ENCODE results near the gene RALGPS1.
A peak's percentile ranks its signal among the peaks of the same experiment; 100 is the strongest.

The RALGPS1 gene

GRCh38 chr9:127244609-127245601 is 330.3 kb downstream of the RALGPS1 start:
- H3K27ac ChIP-seq (ENCODE audit: low read depth in 2 of 2, low read length in 2 of 2) = peak overlapping the region; percentile 55 to 56
- H3K27me3 ChIP-seq (ENCODE audit: control insufficient read depth in 2 of 2, insufficient read depth in 2 of 2, low read length in 2 of 2) = no peaks in the 10 kb centered on the region
- no peaks in the 10 kb centered on the region for H3K36me3 ChIP-seq (ENCODE audit: control insufficient read depth in 2 of 2, insufficient read depth in 2 of 2, low read length in 2 of 2)
- H3K9me3 ChIP-seq (ENCODE audit: control insufficient read depth in 2 of 2, low read length in 2 of 2) = no peaks in the 10 kb centered on the region
- peak overlapping the region; percentile 78 to 92 for H3K4me3 ChIP-seq (ENCODE audit: low read length in 2 of 2)
- H3K9ac ChIP-seq (ENCODE audit: low read depth in 1 of 2, low read length in 2 of 2) = peak overlapping the region; percentile 66 to 77
- H3K4me1 ChIP-seq (ENCODE audit: control insufficient read depth in 2 of 2, insufficient read depth in 2 of 2, low read length in 2 of 2) = peaks cover 4 to 12% of the 10 kb centered on the region in 2 donors

- no peaks in the 10 kb centered on the region for H3K36me3 ChIP-seq (ENCODE audit: control insufficient read depth in 2 of 2, insufficient read depth in 2 of 2, low read length in 2 of 2)
- peak overlapping the region in 1 of 2 donors; percentile 36 for H3K9ac ChIP-seq (ENCODE audit: low read depth in 1 of 2, low read length in 2 of 2)
- H3K9me3 ChIP-seq (ENCODE audit: control insufficient read depth in 2 of 2, low read length in 2 of 2) = no peaks in the 10 kb centered on the region
- H3K27me3 ChIP-seq (ENCODE audit: control insufficient read depth in 2 of 2, insufficient read depth in 2 of 2, low read length in 2 of 2) = no peaks in the 10 kb centered on the region
- H3K4me3 ChIP-seq (ENCODE audit: low read length in 2 of 2) = peak overlapping the region; percentile 78 to 92
- peaks cover 4 to 12% of the 10 kb centered on the region in 2 donors for H3K4me1 ChIP-seq (ENCODE audit: control insufficient read depth in 2 of 2, insufficient read depth in 2 of 2, low read length in 2 of 2)
- no peak overlapping the region for H3K27ac ChIP-seq (ENCODE audit: low read depth in 2 of 2, low read length in 2 of 2)
Measured at GRCh38 chr9:127245637-127246164, 331.1 kb downstream of the RALGPS1 start.

- H3K9me3 ChIP-seq (ENCODE audit: control insufficient read depth in 2 of 2, low read length in 2 of 2) = no peaks in the 10 kb centered on the region
Measured at GRCh38 chr9:127248241-127248640, 333.7 kb downstream of the RALGPS1 start.

GRCh38 chr9:127249877-127250276 is 335.3 kb downstream of the RALGPS1 start:
- H3K27me3 ChIP-seq (ENCODE audit: control insufficient read depth in 2 of 2, insufficient read depth in 2 of 2, low read length in 2 of 2) = no peaks in the 10 kb centered on the region
- H3K27ac ChIP-seq (ENCODE audit: low read depth in 2 of 2, low read length in 2 of 2) = no peak overlapping the region
- H3K36me3 ChIP-seq (ENCODE audit: control insufficient read depth in 2 of 2, insufficient read depth in 2 of 2, low read length in 2 of 2) = no peaks in the 10 kb centered on the region
- H3K9ac ChIP-seq (ENCODE audit: low read depth in 1 of 2, low read length in 2 of 2) = no peak overlapping the region
- peaks cover 4 to 8% of the 10 kb centered on the region in 2 donors for H3K4me1 ChIP-seq (ENCODE audit: control insufficient read depth in 2 of 2, insufficient read depth in 2 of 2, low read length in 2 of 2)
- no peak overlapping the region for H3K4me3 ChIP-seq (ENCODE audit: low read length in 2 of 2)
- no peaks in the 10 kb centered on the region for H3K9me3 ChIP-seq (ENCODE audit: control insufficient read depth in 2 of 2, low read length in 2 of 2)

More at GRCh38 chr9:127248241-127248640, 333.7 kb downstream of the RALGPS1 start:
- Histone ChIP-seq H3K4me1 (ENCODE audit: control insufficient read depth in 2 of 2, insufficient read depth in 2 of 2, low read length in 2 of 2) (peaks cover 4 to 12% of the 10 kb centered on the region in 2 donors), H3K9ac (ENCODE audit: low read depth in 1 of 2, low read length in 2 of 2) (no peak overlapping the region), H3K27me3 (ENCODE audit: control insufficient read depth in 2 of 2, insufficient read depth in 2 of 2, low read length in 2 of 2) (no peaks in the 10 kb centered on the region), H3K27ac (ENCODE audit: low read depth in 2 of 2, low read length in 2 of 2) (no peak overlapping the region), H3K4me3 (ENCODE audit: low read length in 2 of 2) (no peak overlapping the region), H3K36me3 (ENCODE audit: control insufficient read depth in 2 of 2, insufficient read depth in 2 of 2, low read length in 2 of 2) (no peaks in the 10 kb centered on the region)

GRCh38 chr9:127250896-127251391 is 336.4 kb downstream of the RALGPS1 start:
- no peak overlapping the region for H3K9ac ChIP-seq (ENCODE audit: low read depth in 1 of 2, low read length in 2 of 2)
- no peak overlapping the region for H3K27ac ChIP-seq (ENCODE audit: low read depth in 2 of 2, low read length in 2 of 2)
- no peaks in the 10 kb centered on the region for H3K27me3 ChIP-seq (ENCODE audit: control insufficient read depth in 2 of 2, insufficient read depth in 2 of 2, low read length in 2 of 2)
- no peaks in the 10 kb centered on the region for H3K36me3 ChIP-seq (ENCODE audit: control insufficient read depth in 2 of 2, insufficient read depth in 2 of 2, low read length in 2 of 2)
- no peaks in the 10 kb centered on the region for H3K4me1 ChIP-seq (ENCODE audit: control insufficient read depth in 2 of 2, insufficient read depth in 2 of 2, low read length in 2 of 2)
- H3K9me3 ChIP-seq (ENCODE audit: control insufficient read depth in 2 of 2, low read length in 2 of 2) = no peaks in the 10 kb centered on the region
- H3K4me3 ChIP-seq (ENCODE audit: low read length in 2 of 2) = no peak overlapping the region

- Histone ChIP-seq H3K4me3 (ENCODE audit: low read length in 2 of 2) (no peak overlapping the region), H3K4me1 (ENCODE audit: control insufficient read depth in 2 of 2, insufficient read depth in 2 of 2, low read length in 2 of 2) (no peaks in the 10 kb centered on the region), H3K9ac (ENCODE audit: low read depth in 1 of 2, low read length in 2 of 2) (no peak overlapping the region), H3K27me3 (ENCODE audit: control insufficient read depth in 2 of 2, insufficient read depth in 2 of 2, low read length in 2 of 2) (no peaks in the 10 kb centered on the region), H3K9me3 (ENCODE audit: control insufficient read depth in 2 of 2, low read length in 2 of 2) (no peaks in the 10 kb centered on the region), H3K27ac (ENCODE audit: low read depth in 2 of 2, low read length in 2 of 2) (no peak overlapping the region), H3K36me3 (ENCODE audit: control insufficient read depth in 2 of 2, insufficient read depth in 2 of 2, low read length in 2 of 2) (no peaks in the 10 kb centered on the region)
Measured at GRCh38 chr9:127252410-127253318, 338.1 kb downstream of the RALGPS1 start.

- no peaks in the 10 kb centered on the region for H3K4me1 ChIP-seq (ENCODE audit: control insufficient read depth in 2 of 2, insufficient read depth in 2 of 2, low read length in 2 of 2)
- no peak overlapping the region for H3K4me3 ChIP-seq (ENCODE audit: low read length in 2 of 2)
- no peaks in the 10 kb centered on the region for H3K27me3 ChIP-seq (ENCODE audit: control insufficient read depth in 2 of 2, insufficient read depth in 2 of 2, low read length in 2 of 2)
- no peak overlapping the region for H3K27ac ChIP-seq (ENCODE audit: low read depth in 2 of 2, low read length in 2 of 2)
- H3K9me3 ChIP-seq (ENCODE audit: control insufficient read depth in 2 of 2, low read length in 2 of 2) = no peaks in the 10 kb centered on the region
- H3K36me3 ChIP-seq (ENCODE audit: control insufficient read depth in 2 of 2, insufficient read depth in 2 of 2, low read length in 2 of 2) = no peaks in the 10 kb centered on the region
- H3K9ac ChIP-seq (ENCODE audit: low read depth in 1 of 2, low read length in 2 of 2) = no peak overlapping the region
Measured at GRCh38 chr9:127253446-127253845, 338.9 kb downstream of the RALGPS1 start.

GRCh38 chr9:127255692-127256091 is 341.1 kb downstream of the RALGPS1 start:
- H3K4me3 ChIP-seq (ENCODE audit: low read length in 2 of 2) = no peak overlapping the region
- no peaks in the 10 kb centered on the region for H3K27me3 ChIP-seq (ENCODE audit: control insufficient read depth in 2 of 2, insufficient read depth in 2 of 2, low read length in 2 of 2)
- no peaks in the 10 kb centered on the region for H3K36me3 ChIP-seq (ENCODE audit: control insufficient read depth in 2 of 2, insufficient read depth in 2 of 2, low read length in 2 of 2)
- no peak overlapping the region for H3K27ac ChIP-seq (ENCODE audit: low read depth in 2 of 2, low read length in 2 of 2)
- H3K4me1 ChIP-seq (ENCODE audit: control insufficient read depth in 2 of 2, insufficient read depth in 2 of 2, low read length in 2 of 2) = no peaks in the 10 kb centered on the region
- H3K9ac ChIP-seq (ENCODE audit: low read depth in 1 of 2, low read length in 2 of 2) = no peak overlapping the region
- H3K9me3 ChIP-seq (ENCODE audit: control insufficient read depth in 2 of 2, low read length in 2 of 2) = no peaks in the 10 kb centered on the region

GRCh38 chr9:127256324-127256723 is 341.7 kb downstream of the RALGPS1 start:
- Histone ChIP-seq H3K4me3 (ENCODE audit: low read length in 2 of 2) (no peak overlapping the region), H3K9ac (ENCODE audit: low read depth in 1 of 2, low read length in 2 of 2) (no peak overlapping the region), H3K9me3 (ENCODE audit: control insufficient read depth in 2 of 2, low read length in 2 of 2) (no peaks in the 10 kb centered on the region), H3K27ac (ENCODE audit: low read depth in 2 of 2, low read length in 2 of 2) (no peak overlapping the region), H3K27me3 (ENCODE audit: control insufficient read depth in 2 of 2, insufficient read depth in 2 of 2, low read length in 2 of 2) (no peaks in the 10 kb centered on the region), H3K36me3 (ENCODE audit: control insufficient read depth in 2 of 2, insufficient read depth in 2 of 2, low read length in 2 of 2) (no peaks in the 10 kb centered on the region), H3K4me1 (ENCODE audit: control insufficient read depth in 2 of 2, insufficient read depth in 2 of 2, low read length in 2 of 2) (no peaks in the 10 kb centered on the region)

Data from mucosa of rectum (tissue), 2 donors.